ENCODE data around the gene OR4K17. TPM values are rescaled to one million over a fixed set of nuclear protein-coding genes. Genes with fewer than 3 reads are reported as not detected.
"Not testable (repeated sequence)": the region's sequence is repeated elsewhere in the genome, so short reads cannot be mapped to it uniquely, and the experiment has no call there.

Gene OR4K17, protein sequence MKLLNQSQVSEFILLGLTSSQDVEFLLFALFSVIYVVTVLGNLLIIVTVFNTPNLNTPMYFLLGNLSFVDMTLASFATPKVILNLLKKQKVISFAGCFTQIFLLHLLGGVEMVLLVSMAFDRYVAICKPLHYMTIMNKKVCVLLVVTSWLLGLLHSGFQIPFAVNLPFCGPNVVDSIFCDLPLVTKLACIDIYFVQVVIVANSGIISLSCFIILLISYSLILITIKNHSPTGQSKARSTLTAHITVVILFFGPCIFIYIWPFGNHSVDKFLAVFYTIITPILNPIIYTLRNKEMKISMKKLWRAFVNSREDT
- not detected in 2 replicates for polyA plus RNA-seq (2014; cell fraction: cytosol; rRNA removed)
- not detected in 2 replicates for polyA plus RNA-seq (2014; cell fraction: nucleus; rRNA removed)

DNA sequence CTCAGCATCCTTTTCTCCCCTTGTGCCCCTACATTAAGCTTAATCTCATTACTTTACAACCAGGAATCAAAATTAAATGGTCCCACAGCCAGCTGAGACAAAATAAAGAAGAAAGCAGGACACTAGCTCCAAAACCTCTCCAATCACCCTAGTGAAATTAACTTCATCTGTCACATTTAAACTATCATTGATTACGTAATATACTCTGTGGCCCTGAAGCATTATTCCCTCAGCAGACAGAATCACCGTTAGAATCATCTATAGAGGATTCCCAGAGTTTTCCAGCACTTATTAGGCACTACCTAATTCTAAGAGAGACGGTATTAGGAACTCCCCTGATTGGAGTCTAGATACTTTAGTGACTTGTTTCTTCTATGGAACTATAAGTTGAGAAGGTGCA lies at the start of gene OR4K17:
Gene OR4K17 (plus strand): TSS at position 302 of the 400 bp plus-strand sequence. CDS start 6,761 bp downstream, outside the sequence.
- DNase-seq (ENCODE audit: low spot score), result no peak

DNA sequence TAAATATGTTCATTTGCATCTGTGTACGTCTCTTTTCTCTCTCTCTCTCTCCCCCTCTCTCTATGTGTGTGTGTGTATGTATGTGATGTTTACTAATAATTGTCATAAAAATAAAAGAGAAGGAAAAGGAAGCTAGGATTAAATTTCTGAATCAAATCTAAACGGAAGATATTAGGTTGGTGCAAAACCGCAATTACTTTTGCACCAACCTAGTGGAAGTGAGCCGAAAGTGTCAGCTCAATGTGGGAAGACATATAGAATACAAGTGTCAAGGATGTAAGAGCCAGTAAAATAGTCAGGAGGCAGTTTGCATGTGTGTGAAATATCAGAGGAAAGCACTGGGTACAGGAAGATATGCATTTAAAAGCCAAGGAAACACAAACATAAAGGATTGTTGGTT lies 18.5 kb upstream of the OR4K17 start:
- DNase-seq (ENCODE audit: low spot score), result no peak

DNA sequence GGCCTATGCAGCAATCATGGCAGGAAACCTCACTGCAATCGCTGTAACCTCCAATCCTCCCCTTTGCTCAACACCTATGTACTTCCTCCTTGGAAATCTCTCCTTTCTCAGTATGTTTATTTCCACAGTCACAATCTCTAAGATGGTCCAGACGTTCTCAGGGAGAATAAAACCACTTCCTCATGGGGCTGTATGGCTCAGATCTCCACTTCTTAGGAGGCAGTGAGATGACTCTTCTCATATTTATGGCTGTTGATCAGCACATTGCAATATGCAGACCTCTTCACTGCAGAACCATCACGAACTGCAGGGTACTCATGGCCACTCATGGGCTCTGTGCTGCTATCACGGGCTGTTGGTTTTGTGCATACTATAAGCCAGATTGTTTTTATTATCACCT lies 17.1 kb upstream of the OR4K17 start:
- no peak for DNase-seq (ENCODE audit: low spot score)

DNA sequence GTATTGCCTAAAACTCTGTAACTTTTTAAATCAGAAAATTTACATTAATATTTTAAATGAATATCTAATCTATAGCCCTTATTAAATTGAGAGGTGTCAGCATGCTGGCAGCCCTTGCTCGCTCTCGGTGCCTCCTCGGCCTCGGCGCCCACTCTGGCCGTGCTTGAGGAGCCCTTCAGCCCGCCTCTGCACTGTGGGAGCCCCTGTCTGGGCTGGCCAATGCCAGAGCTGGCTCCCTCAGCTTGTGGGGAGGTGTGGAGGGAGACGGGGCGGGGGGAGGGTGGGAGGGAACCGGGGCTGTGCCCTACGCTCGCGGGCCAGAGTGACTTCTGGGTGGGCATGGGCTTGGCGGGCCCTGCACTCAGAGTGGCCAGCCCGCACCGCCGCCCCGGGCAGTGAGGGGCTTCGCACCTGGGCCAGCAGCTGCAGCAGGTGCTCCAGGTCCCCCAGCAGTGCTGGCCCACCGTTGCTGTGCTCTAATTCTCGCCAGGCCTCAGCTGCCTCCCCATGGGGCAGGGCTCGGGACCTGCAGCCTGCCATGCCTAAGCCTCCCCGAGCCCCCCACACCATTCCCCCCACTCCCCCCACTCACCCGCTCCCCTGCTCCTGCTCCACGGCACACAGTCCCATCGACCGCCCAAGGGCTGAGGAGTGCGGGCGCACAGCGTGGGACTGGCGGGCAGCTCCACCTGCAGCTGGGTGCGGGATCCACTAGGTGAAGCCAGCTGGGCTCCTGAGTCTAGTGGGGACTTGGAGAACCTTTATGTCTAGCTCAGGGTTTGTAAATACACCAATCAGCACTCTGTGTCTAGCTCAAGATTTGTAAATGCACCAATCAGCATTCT lies 11.4 kb upstream of the OR4K17 start:
- DNase-seq (ENCODE audit: low spot score), result not testable (repeated sequence)

DNA sequence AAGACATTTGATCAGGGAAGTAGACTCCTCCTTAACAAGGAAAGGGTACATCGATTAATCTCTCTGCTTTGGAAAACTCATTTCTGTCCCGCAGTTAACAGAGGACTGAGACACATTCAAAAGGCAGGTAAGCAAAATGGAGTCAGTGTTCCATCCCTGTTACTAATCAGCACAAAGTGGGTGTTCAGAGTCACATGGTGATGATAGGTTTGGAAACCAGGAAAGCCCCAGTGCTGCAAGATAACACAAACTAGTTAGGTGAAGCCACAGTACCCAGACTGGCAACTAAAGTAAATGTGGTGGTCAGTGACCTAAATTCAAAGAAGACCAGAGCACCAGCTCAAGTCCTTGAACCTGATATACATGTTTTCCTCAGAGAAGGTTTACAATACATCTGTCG lies 1.8 kb downstream of the OR4K17 start:
- DNase-seq (ENCODE audit: low spot score), result no peak

DNA sequence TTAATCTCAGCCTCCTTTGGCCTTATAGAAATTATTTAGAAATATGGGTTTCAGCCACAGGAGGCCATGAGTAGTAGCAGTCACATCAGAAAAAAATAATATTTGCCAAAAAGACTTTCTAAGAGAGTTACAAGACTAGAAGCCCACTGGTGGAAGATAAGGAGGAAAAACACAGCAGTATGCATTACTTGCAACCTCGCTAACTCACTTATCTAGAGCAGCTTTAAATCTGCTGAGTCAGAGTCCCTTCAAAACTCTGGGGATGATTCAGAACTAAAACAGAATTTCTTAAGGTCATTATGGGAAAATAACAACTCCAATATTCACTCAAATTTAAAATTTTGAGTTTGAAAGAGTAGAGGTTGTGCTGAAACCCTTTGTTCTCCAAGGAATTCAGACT lies 6.2 kb downstream of the OR4K17 start:
- no peak for DNase-seq (ENCODE audit: low spot score)

DNA sequence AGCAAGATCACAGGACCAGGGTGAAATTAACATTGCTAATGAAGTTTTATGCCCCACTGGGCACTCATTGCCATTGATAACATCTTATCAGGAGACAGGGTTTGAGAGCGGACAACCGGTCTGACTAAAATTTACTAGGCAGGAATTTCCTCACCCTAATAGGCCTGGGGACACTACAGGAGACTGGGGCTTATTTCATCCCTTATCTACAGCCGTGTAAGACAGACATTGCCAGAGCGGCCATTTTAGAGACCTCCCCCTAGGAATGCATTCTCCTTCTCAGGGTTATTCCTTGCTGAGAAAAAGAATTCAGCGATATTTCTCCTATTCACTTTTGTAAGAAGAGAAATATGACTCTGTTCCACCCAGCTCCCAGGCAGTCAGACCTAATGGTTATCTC lies 8.3 kb downstream of the OR4K17 start:
- DNase-seq (ENCODE audit: low spot score), result no peak

DNA sequence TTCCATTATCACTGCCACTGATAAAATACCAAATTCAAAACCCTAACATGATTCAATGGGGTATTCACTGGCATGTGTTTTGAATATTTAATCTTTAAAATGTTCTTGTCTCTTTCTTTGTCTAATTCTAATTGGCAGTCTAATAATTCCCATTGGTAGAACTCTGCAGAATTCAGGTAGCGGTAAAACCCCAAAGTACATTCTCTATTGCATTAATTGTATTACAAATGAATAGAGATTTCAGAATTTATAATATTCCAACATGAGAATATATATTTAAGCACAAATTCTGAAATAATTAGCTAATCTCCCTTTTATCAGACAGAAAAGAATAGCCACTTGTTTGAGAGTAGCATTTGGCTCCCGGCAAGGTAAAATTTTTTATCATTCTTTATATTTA lies 28.0 kb downstream of the OR4K17 start, which contains the start of gene OR4N5:
Gene OR4N5 (plus strand): TSS at position 301 of the 400 bp plus-strand sequence. CDS start 4,916 bp downstream, outside the sequence.
- DNase-seq (ENCODE audit: low spot score), result no peak

DNA sequence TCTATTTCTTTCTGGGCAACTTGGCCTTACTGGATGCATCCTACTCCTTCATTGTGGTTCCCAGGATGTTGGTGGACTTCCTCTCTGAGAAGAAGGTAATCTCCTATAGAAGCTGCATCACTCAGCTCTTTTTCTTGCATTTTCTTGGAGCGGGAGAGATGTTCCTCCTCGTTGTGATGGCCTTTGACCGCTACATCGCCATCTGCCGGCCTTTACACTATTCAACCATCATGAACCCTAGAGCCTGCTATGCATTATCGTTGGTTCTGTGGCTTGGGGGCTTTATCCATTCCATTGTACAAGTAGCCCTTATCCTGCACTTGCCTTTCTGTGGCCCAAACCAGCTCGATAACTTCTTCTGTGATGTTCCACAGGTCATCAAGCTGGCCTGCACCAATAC lies 33.4 kb downstream of the OR4K17 start:
- DNase-seq (ENCODE audit: low spot score), result no peak

DNA sequence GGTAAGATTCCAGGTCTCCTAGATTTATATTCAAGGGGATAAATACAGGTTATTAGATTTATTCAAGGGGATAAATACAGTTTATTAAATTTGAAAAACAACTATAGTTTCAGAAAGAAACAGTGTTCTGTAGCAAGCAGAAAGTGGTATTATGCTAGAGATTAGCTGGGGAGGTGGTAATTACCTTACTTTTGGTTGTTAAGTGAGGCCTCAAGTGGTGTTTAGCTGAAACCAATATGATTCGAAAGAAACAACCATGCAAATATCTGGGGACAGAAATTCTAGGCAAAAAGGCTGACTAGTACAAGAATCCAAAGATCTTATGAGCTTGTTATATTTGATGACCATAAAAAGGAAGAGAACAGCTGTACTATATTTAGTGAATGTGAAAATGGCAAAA lies 34.3 kb downstream of the OR4K17 start:
- no peak for DNase-seq (ENCODE audit: low spot score)

DNA sequence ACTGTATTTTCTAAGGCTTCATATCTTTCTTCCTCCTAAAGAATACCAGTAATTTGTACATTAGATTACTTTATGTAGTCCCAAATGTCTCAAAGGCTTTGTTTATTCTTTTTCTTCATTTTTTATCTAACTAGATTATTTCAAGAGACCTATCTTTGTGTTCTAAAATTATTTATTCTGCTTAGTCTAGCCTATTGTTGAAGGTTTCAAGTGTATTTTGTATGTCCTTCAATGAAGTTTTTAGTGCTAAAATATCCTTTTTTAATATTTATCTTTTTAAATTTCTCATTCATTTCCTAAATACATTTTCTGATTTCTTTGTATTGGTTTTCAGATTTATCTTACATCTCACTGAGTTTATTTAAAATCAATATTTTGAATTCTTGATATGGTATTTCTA lies 53.9 kb downstream of the OR4K17 start:
- DNase-seq (ENCODE audit: low spot score), result no peak

DNA sequence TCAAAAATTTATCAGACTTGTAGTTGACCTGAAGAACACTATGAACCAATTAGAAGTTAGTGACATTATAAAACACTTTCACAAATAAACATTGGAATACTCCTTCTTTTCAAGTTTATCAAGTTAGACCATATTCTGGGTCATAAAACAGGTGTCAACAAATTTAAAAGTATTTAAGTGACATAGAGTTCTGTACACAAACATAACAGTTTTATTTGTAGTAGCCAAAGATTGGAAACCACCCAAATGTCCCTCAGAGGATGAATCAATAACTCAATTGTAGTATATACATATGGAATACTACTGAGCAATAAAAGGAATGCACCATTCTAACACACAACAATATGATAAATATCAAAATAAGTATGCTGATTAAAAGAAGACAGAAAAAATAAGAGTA lies 56.6 kb downstream of the OR4K17 start:
- no peak for DNase-seq (ENCODE audit: low spot score)

DNA sequence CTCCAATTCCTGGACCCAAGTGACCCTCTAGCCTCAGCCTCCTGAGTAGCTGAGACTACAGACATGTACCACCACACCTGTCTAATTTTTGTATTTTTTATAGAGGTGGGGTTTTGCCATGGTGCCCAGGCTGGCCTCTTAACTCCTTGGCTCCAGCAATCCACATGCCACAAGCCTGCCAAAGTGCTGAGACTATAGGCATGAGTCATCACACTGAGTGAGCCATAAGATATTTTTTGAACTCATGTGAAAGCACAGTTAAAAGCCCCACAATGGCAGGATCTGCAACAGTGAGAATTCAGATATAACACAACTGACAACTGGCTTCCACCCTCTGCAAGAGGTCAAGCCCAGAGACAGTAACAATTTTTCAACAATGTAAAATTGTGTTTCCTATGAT lies 59.3 kb downstream of the OR4K17 start:
- not testable (repeated sequence) for DNase-seq (ENCODE audit: low spot score)

Small RNA genes within 50 kb of the gene (small RNA-seq; reads per million reads assigned to genes)
- 0 reads per million in 2 experiments for gene RNA5SP380

Measured in SK-N-DZ (cell line).